GM12891 (cell line): ENCODE measurements around the gene YEATS4.

Experiments
- DNase-seq: peaks from one replicate; pipeline ENCODE4 v3.0.0; 2011; ENCODE audit warnings: low spot score; ENCODE audit not compliant: insufficient read length
- FAIRE-seq: peaks from 2 replicates; lab custom pipeline; 2011; peaks lifted over from hg19 to GRCh38; lab: Jason Lieb, UNC
- PAX5 ChIP-seq: IDR thresholded peaks from 2 replicates; pipeline ENCODE4 v1.6.1; 2011; ENCODE audit warnings: low read length, moderate library complexity, mild to moderate bottlenecking; ENCODE audit not compliant: insufficient read depth, severe bottlenecking
- POLR2A ChIP-seq: IDR thresholded peaks from 2 replicates; pipeline ENCODE4 v1.6.1; 2011; ENCODE audit warnings: low read depth, low read length, control low read depth
- POLR2AphosphoS5 ChIP-seq: IDR thresholded peaks from 2 replicates; pipeline ENCODE4 v1.6.1; 2011; ENCODE audit warnings: low read depth, low read length, control low read depth
- POU2F2 ChIP-seq: IDR thresholded peaks from 2 replicates; pipeline ENCODE4 v1.6.1; 2011; ENCODE audit warnings: low read depth, mild to moderate bottlenecking, control low read depth, low read length, moderate library complexity
- SPI1 ChIP-seq: IDR thresholded peaks from 2 replicates; pipeline ENCODE4 v1.6.1; 2011; ENCODE audit warnings: low read depth, low read length, control low read depth
- TAF1 ChIP-seq: IDR thresholded peaks from 2 replicates; pipeline ENCODE4 v1.6.1; 2011; ENCODE audit warnings: low read depth, low read length, control low read depth

YEATS4 gene

GRCh38 chr12:69350777-69351176 lies 8.8 kb upstream of the YEATS4 start:
- TF ChIP-seq PAX5 (no peak), POLR2A (no peak), POLR2AphosphoS5 (no peak), TAF1 (no peak)
- no peak for FAIRE-seq
- no peak for DNase-seq

DNA sequence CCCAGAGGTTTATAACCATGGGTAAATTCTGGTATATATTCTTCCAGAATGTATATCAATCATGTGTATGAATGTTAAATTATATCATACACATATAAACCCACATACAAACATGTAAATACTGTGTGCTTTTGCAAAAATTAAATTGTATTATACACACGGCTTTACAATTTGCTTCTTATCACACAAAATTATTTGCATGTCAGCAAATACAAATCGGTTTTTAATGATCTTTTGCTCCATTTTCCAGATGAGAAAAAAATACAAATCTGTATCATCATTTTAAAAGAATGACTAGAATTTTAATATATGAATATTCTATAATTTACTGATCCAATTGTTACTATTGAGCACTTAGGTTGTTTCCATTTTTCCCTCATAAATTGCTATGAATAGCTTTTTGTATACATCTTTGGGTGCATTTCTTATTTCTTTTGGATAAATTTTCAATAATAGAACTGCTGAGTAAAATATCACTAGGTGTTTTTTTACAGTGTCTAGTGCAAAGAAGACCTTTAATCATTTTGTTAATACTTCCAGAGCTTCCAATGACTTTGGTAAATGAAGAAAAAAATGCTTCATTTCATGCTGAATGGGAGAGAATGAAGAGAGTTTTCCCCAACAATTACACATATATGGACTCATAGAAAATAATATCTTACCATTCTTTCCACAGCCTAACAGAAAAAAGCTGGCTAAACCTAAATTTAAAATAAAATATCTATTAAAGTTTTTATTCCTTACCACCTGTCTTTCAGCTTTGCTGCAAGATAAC lies 7.9 kb upstream of the YEATS4 start:
- DNase-seq (no peak), FAIRE-seq (no peak)
- TF ChIP-seq POLR2A = no peak
- TF ChIP-seq POU2F2 = no peak

DNA sequence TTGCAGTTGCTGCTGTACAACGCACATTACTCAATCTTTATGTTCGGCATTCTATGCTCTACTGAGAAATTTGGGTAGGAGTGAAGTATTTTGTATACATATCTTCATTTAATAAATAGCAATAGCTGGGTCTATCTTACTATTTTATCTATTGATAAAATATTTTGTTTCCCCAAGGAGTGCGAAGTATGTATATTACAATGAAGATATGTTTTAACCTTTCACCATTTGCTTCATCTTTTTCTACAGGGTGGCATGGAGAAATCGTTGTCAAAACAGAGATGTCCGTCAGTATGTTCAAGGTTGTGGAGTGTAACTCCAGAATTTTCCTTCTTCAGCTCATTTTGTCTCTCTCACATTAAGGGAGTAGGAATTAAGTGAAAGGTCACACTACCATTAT lies 6.6 kb upstream of the YEATS4 start:
- DNase-seq (no peak), FAIRE-seq (no peak)
- TF ChIP-seq POU2F2 (no peak), POLR2AphosphoS5 (no peak)

- FAIRE-seq (no peak), DNase-seq (no peak)
- TF ChIP-seq POLR2AphosphoS5 = no peak
- no peak for TF ChIP-seq PAX5
- no peak for TF ChIP-seq TAF1
- TF ChIP-seq POLR2A = no peak
- no peak for TF ChIP-seq SPI1
- no peak for TF ChIP-seq POU2F2
Measured at GRCh38 chr12:69354172-69354555, 5.4 kb upstream of the YEATS4 start.

DNA sequence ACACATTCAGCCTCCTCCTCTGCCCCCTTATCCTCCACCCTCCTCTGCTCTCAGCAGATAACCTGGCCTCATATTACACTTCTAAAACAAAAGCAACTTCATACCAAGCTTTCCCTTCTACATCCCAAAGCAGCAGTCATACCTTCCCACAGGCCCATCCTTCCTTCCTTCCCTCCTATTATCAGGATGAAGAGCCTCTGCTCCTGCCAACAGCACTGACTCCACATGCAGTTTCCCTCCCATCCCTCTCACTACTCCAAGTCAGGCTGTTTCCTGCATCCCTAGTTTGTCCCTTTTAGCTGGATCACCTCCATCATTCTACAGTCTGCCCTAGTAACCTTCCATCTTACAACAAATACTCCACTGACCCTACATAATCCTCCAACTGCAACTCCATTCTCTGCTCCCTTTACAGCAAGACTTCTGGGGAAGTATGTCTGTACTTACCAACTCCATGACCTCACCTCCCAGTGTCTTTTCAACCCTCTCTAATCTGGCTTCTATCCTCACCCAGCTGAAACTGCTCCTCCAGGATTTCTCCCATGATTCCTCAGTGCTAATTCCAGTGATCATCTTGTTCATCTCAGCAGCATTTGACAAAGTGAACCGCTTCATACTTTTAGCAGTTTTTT lies 4.9 kb upstream of the YEATS4 start:
- FAIRE-seq (no peak), DNase-seq (no peak)
- no peak for TF ChIP-seq POLR2A
- no peak for TF ChIP-seq POLR2AphosphoS5
- no peak for TF ChIP-seq POU2F2
- TF ChIP-seq SPI1 = no peak
- no peak for TF ChIP-seq PAX5

DNA sequence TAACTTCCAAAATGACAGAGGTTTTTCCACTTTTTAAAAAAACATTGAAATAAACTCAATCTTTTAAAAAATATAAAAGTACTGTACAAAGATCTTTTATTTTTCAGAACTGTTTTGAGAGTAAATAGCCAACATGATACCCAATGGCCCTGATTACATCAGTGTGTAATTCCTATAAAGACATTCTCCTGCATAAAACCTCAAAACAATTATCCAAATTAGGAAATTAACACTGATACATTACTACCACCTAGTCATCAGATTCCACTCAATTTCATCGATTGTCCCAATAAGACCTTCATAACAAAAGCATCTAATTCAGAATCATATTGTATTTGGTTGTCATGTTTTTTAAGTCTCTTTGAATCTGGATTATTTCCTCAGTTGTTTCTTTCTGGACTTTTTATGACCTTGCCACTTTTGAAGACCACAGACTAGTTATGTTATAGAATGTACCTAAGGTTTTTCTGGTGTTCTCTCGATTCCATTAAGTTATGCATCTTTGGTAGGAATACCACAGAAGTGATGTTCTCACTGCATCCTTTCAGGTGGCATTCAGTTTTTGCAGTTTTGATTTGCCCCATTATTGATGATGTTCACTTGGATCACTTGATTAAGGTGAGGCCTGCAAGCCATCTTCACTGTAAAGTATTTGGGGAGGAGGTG lies 4.0 kb upstream of the YEATS4 start:
- FAIRE-seq (no peak), DNase-seq (no peak)
- TF ChIP-seq POLR2AphosphoS5 = no peak
- no peak for TF ChIP-seq POLR2A
- no peak for TF ChIP-seq TAF1
- no peak for TF ChIP-seq SPI1
- no peak for TF ChIP-seq PAX5
- no peak for TF ChIP-seq POU2F2

- DNase-seq (no peak), FAIRE-seq (no peak)
- no peak for TF ChIP-seq POU2F2
- TF ChIP-seq POLR2A = 0 out of 2 replicates have a peak, but pooled peaks have one; percentile 7
- no peak for TF ChIP-seq POLR2AphosphoS5
- TF ChIP-seq PAX5 = no peak
- no peak for TF ChIP-seq SPI1
- no peak for TF ChIP-seq TAF1
Measured at GRCh38 chr12:69360348-69360672, 767 bp downstream of the YEATS4 start.

DNA sequence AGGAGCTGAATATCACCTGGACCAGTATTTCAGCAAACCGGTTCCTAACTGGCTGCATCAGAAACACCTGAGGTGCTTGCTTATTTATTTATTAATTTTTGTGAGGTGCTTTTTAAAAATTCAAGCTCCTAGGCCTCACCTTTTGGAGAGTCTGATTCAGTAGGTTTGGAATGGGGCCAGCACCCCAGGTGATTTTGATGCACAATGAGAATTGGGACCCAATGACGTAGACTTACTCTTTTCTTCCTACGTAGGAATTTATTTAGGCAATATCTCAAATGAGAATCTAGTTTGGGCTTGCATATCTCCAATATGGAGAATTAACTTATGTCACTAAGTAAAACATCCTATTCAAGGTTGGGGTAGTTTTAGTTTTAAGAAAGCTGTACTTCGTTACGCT lies 7.3 kb downstream of the YEATS4 start:
- no peak for TF ChIP-seq POLR2A
- no peak for TF ChIP-seq PAX5
- TF ChIP-seq TAF1 = no peak
- TF ChIP-seq POLR2AphosphoS5 = no peak
- no peak for TF ChIP-seq SPI1
- TF ChIP-seq POU2F2 = no peak
- no peak for FAIRE-seq

DNA sequence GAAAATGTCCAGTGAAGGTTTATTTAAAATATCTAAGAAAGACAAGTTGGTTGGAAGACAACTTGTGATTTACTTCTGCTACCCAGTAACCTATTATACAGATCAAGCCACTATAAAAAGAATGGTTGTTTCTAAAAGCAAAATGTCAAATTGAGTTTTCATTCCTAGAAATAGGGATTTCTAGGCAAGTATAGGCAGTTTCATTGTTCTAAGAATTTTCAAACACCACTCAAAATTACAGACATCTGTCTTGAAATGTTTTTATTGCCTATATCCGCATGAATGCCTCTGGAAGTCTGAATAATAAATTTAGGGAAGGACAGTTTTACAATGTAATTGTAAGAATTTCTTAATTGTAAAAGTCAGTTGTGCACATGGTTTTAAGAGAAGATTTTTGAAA lies 8.6 kb downstream of the YEATS4 start:
- FAIRE-seq = no peak

More for the DNA sequence above, 7.3 kb downstream of the YEATS4 start:
- DNase-seq = no peak

DNA sequence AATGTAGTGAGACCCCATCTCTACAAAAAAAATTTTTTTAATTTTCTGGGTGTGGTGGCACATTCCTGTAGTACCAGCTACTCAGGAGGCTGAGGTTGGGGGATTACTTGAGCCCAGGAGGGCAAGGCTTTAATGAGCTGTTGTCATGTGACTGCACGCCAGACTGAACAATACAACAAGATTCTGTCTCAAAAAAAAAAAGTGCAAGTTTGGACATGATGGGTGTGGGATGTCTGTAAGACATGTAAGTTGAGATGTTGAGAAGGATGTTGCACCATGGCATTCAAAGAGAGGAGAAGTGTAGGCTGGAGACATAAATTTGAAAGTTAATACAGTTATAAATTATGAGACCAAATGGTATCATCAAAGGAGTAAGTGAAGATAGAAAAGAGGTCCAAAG lies 23.5 kb downstream of the YEATS4 start:
- no peak for DNase-seq
- no peak for TF ChIP-seq POLR2AphosphoS5
- TF ChIP-seq SPI1 = no peak
- no peak for TF ChIP-seq TAF1
- TF ChIP-seq POU2F2 = no peak
- no peak for FAIRE-seq

More for the DNA sequence above, 8.6 kb downstream of the YEATS4 start:
- no peak for DNase-seq
- TF ChIP-seq PAX5 (no peak), TAF1 (no peak), POU2F2 (no peak), POLR2AphosphoS5 (no peak), SPI1 (no peak), POLR2A (no peak)
